Dendritic cell treated with granulocyte-macrophage colony-stimulating factor and Interleukin-4, amounts not matched to agents 40 ng/mL and 50 ng/mL, for 4 days (primary cell): ENCODE measurements around the gene PSPN.
"Not testable (repeated sequence)": the region's sequence is repeated elsewhere in the genome, so short reads cannot be mapped to it uniquely, and the experiment has no call there.

Experiments
- H3K27ac Mint-ChIP-seq: one replicate; pipeline ENCODE4 v1.8.0; 2022; ENCODE audit warnings: mild to moderate bottlenecking, mixed read lengths
- H3K27me3 Mint-ChIP-seq: one replicate; pipeline ENCODE4 v1.8.0; 2022; ENCODE audit warnings: mild to moderate bottlenecking, mixed read lengths
- H3K36me3 Mint-ChIP-seq: one replicate; pipeline ENCODE4 v1.8.0; 2022; ENCODE audit warnings: low read depth, mixed read lengths
- H3K4me1 Mint-ChIP-seq: one replicate; pipeline ENCODE4 v1.8.0; 2022; ENCODE audit warnings: low read depth, mixed read lengths
- H3K4me3 Mint-ChIP-seq: one replicate; pipeline ENCODE4 v1.8.0; 2022; ENCODE audit warnings: mild to moderate bottlenecking, moderate library complexity, mixed read lengths
- H3K9me3 Mint-ChIP-seq: one replicate; pipeline ENCODE4 v1.8.0; 2022; ENCODE audit warnings: mixed read lengths
- intact Hi-C: fragments of 100-400 bp; cut with micrococcal nuclease; formaldehyde crosslinking; loops from one replicate; pipeline ENCODE4 v1.15.0; 2022

The PSPN gene

DNA sequence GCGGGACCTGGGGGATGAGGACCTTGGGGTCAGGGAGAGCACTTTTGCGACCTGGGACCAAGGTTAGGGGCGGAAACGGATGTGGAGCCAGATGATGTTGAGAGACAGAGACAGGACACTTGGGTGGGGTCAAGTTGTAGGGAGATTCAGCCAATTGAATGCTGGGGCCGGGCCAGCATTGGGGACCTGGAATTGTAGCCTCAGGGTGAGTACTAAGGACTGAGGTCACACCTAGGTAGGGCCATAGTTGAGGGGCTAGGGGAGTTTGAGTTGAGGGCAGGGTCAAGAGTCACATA, 2.0 kb downstream of the PSPN start:
- H3K27ac Mint-ChIP-seq: peak overlapping the region; percentile 97
- intact Hi-C loops: loop anchor here (1.0 to 5.0 kb wide), 2 partner anchors 20 to 49 kb away; partner anchors contain the start of genes GTF2F1 and KHSRP
- H3K36me3 Mint-ChIP-seq: peaks cover 58% of the 10 kb centered on the region
- H3K4me3 Mint-ChIP-seq: peak overlapping the region; percentile 95
- H3K9me3 Mint-ChIP-seq: no peaks in the 10 kb centered on the region
- H3K4me1 Mint-ChIP-seq: peaks cover 23% of the 10 kb centered on the region
- H3K27me3 Mint-ChIP-seq: no peaks in the 10 kb centered on the region

- no peaks in the 10 kb centered on the region for H3K9me3 Mint-ChIP-seq
- no peaks in the 10 kb centered on the region for H3K27me3 Mint-ChIP-seq
- peak overlapping the region; percentile 97 for H3K27ac Mint-ChIP-seq
- peak overlapping the region; percentile 95 for H3K4me3 Mint-ChIP-seq
- peaks cover 23% of the 10 kb centered on the region for H3K4me1 Mint-ChIP-seq
- peaks cover 58% of the 10 kb centered on the region for H3K36me3 Mint-ChIP-seq
- intact Hi-C loops: loop anchor here (1.0 to 5.0 kb wide), 2 partner anchors 20 to 49 kb away; partner anchors contain the start of genes GTF2F1 and KHSRP
Measured at GRCh38 chr19:6373096-6373812, 2.5 kb downstream of the PSPN start.

DNA sequence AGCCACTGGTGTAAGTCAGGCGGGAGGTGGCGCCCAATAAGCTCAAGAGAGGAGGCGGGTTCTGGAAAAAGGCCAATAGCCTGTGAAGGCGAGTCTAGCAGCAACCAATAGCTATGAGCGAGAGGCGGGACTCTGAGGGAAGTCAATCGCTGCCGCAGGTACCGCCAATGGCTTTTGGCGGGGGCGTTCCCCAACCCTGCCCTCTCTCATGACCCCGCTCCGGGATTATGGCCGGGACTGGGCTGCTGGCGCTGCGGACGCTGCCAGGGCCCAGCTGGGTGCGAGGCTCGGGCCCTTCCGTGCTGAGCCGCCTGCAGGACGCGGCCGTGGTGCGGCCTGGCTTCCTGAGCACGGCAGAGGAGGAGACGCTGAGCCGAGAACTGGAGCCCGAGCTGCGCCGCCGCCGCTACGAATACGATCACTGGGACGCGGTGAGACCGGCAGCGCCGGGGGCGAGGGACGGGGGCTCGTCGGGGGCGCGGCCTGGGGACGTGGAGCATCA, 3.1 kb downstream of the PSPN start, which contains the start of gene ALKBH7:
TSS of gene ALKBH7 (plus strand) at position 201 of the 502 bp plus-strand sequence. CDS start at position 228, 27 bp downstream.
- no peaks in the 10 kb centered on the region for H3K9me3 Mint-ChIP-seq
- H3K27me3 Mint-ChIP-seq: no peaks in the 10 kb centered on the region
- H3K27ac Mint-ChIP-seq: peak within 1 kb of the TSS; percentile 97
- H3K36me3 Mint-ChIP-seq: peaks cover 62% of the 10 kb centered on the region
- intact Hi-C loops: loop anchor here (1.0 to 5.0 kb wide), 3 partner anchors 11 to 50 kb away; partner anchors contain the start of genes CLPP, GTF2F1 and KHSRP
- H3K4me1 Mint-ChIP-seq: peaks cover 23% of the 10 kb centered on the region
- peak within 1 kb of the TSS; percentile 95 for H3K4me3 Mint-ChIP-seq

GRCh38 chr19:6364353-6364752, 11.4 kb downstream of the PSPN start:
- intact Hi-C loops: no loop called here
- H3K36me3 Mint-ChIP-seq: peaks cover 68% of the 10 kb centered on the region
- no peaks in the 10 kb centered on the region for H3K9me3 Mint-ChIP-seq
- H3K4me1 Mint-ChIP-seq: peaks cover 12% of the 10 kb centered on the region
- no peaks in the 10 kb centered on the region for H3K27me3 Mint-ChIP-seq
- no peak overlapping the region for H3K27ac Mint-ChIP-seq
- no peak overlapping the region for H3K4me3 Mint-ChIP-seq

- intact Hi-C loops: no loop called here
- Mint-ChIP-seq H3K4me1 (peaks cover 10% of the 10 kb centered on the region), H3K27ac (peak overlapping the region; percentile 78), H3K27me3 (no peaks in the 10 kb centered on the region), H3K4me3 (peak overlapping the region; percentile 89), H3K9me3 (no peaks in the 10 kb centered on the region), H3K36me3 (peaks cover 48% of the 10 kb centered on the region)
Measured at GRCh38 chr19:6362351-6362801, 13.4 kb downstream of the PSPN start.

GRCh38 chr19:6362027-6362350, 13.7 kb downstream of the PSPN start:
- H3K36me3 Mint-ChIP-seq: peaks cover 44% of the 10 kb centered on the region
- H3K4me3 Mint-ChIP-seq: peak overlapping the region; percentile 89
- no peaks in the 10 kb centered on the region for H3K9me3 Mint-ChIP-seq
- H3K27ac Mint-ChIP-seq: peak overlapping the region; percentile 78
- intact Hi-C loops: no loop called here
- H3K4me1 Mint-ChIP-seq: peaks cover 10% of the 10 kb centered on the region
- H3K27me3 Mint-ChIP-seq: no peaks in the 10 kb centered on the region

GRCh38 chr19:6360857-6361216, 14.9 kb downstream of the PSPN start:
- not testable (repeated sequence) for H3K9me3 Mint-ChIP-seq, H3K27me3 Mint-ChIP-seq, H3K4me3 Mint-ChIP-seq
- Mint-ChIP-seq H3K4me1 (peaks cover 10% of the 10 kb centered on the region), H3K27ac (peak overlapping the region; percentile 78), H3K36me3 (peaks cover 33% of the 10 kb centered on the region)
- intact Hi-C loops: loop anchor here (1.0 kb wide), 1 partner anchor 11 kb away; the partner anchor contains the start of gene ALKBH7

DNA sequence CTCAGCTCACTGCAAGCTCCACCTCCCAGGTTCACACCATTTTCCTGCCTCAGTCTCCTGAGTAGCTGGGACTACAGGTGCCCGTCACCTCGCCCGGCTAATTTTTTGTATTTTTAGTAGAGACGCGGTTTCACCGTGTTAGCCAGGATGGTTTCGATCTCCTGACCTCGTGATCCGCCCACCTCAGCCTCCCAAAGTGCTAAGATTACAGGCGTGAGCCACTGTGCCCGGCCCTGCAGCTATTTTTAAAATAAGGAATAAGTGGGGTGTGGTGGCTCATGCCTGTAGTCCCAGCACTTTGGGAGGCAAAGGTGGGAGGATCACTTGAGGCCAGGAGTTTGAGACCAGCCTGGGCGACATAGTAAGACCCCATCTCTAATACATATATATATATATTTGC, 15.3 kb downstream of the PSPN start:
- H3K4me3 Mint-ChIP-seq, intact Hi-C loops, H3K27ac Mint-ChIP-seq, H3K27me3 Mint-ChIP-seq, H3K9me3 Mint-ChIP-seq: not testable (repeated sequence)
- H3K4me1 Mint-ChIP-seq: peaks cover 10% of the 10 kb centered on the region
- H3K36me3 Mint-ChIP-seq: peaks cover 29% of the 10 kb centered on the region

DNA sequence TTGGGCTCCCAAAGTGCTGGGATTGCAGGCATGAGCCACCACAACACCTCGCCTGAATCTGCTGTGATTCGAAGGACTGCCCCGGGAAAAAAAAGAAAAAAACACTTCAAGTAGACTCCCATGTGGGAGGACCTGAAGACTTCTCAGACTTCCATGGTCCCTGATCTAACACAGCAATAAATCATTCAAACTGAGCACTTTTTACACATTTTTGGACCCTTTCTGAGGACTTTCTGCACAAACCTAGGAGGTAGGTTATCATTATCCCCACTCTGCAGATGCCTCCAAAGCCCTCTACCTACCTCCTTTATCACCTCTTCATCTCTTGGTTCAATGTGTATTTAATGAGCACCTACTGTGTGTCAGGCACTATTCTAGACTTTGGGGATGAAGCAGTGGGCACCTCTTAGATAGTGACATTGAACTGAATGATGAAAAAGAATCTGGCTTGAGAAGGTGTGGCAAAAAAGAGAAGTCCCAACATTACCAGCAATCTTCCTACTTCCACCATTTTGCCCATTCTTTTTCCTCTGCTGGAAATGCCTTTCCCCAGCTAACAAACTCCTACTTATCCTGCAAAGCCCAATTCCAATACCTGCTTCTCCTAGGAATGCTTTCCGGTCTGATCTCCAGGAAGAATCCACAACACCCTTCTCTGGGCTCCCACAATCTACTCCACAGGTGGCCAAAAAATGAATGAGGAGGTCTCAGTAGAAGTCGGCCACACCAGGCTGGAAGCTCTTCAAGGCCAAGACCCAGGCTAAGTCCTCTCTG, 16.0 kb downstream of the PSPN start:
- Mint-ChIP-seq H3K9me3 (no peaks in the 10 kb centered on the region), H3K4me3 (no peak overlapping the region), H3K36me3 (peaks cover 22% of the 10 kb centered on the region), H3K4me1 (peaks cover 10% of the 10 kb centered on the region), H3K27me3 (no peaks in the 10 kb centered on the region), H3K27ac (no peak overlapping the region)
- intact Hi-C loops: no loop called here

- Mint-ChIP-seq H3K4me3 (no peak overlapping the region), H3K27me3 (no peaks in the 10 kb centered on the region), H3K27ac (no peak overlapping the region), H3K4me1 (peaks cover 10% of the 10 kb centered on the region), H3K9me3 (no peaks in the 10 kb centered on the region), H3K36me3 (peaks cover 12% of the 10 kb centered on the region)
- intact Hi-C loops: no loop called here
Measured at GRCh38 chr19:6358003-6358402, 17.7 kb downstream of the PSPN start.

DNA sequence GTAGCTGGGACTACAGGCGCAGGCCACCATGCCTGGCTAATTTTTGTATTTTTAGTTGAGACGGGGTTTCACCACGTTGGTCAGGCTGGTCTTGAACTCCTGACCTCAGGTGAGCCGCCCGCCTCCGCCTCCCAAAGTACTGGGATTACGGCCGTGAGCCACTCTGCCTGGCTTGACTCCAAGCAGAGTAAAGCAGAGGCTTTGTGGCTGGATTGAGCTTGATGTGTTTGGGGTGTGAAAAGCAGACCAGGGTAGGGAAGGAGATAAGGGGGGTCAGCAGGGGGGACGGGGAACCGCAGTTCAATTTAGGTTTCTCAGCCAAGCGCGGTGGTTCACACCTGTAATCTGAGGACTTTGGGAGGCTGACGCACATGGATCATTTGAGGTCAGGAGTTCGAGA, 18.6 kb downstream of the PSPN start:
- Mint-ChIP-seq H3K9me3 (no peaks in the 10 kb centered on the region), H3K4me3 (no peak overlapping the region), H3K27ac (no peak overlapping the region), H3K4me1 (peaks cover 3% of the 10 kb centered on the region), H3K27me3 (no peaks in the 10 kb centered on the region), H3K36me3 (peaks cover 6% of the 10 kb centered on the region)
- intact Hi-C loops: no loop called here

DNA sequence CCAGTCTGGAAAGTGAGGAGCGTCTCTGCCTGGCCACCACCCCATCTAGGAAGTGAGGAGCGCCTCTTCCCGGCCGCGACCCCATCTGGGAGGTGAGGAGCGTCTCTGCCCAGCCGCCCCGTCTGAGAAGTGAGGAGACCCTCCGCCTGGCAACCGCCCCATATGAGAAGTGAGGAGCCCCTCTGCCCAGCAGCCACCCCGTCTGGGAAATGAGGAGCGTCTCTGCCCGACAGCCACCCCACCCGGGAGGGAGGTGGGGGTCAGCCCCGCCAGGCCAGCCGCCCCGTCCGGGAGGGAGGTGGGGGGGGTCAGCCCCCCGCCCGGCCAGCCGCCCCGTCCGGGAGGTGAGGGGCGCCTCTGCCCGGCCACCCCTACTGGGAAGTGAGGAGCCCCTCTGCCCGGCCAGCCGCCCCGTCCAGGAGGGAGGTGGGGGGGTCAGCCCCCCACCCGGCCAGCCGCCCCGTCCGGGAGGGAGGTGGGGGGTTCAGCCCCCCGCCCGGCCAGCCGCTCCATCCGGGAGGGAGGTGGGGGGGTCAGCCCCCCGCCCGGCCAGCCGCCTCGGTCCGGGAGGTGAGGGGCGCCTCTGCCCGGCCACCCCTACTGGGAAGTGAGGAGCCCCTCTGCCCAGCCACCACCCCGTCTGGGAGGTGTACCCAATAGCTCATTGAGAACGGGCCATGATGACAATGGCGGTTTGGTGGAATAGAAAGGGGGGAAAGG, 20.3 kb downstream of the PSPN start:
- H3K4me1 Mint-ChIP-seq, intact Hi-C loops, H3K4me3 Mint-ChIP-seq, H3K9me3 Mint-ChIP-seq, H3K27me3 Mint-ChIP-seq, H3K36me3 Mint-ChIP-seq, H3K27ac Mint-ChIP-seq: not testable (repeated sequence)

- Mint-ChIP-seq H3K36me3 (no peaks in the 10 kb centered on the region), H3K27me3 (no peaks in the 10 kb centered on the region), H3K27ac (no peak overlapping the region), H3K4me3 (no peak overlapping the region), H3K9me3 (no peaks in the 10 kb centered on the region), H3K4me1 (peaks cover 1% of the 10 kb centered on the region)
- intact Hi-C loops: loop anchor here (5.0 kb wide), 1 partner anchor 187 kb away; no protein-coding TSS in a partner anchor
Measured at GRCh38 chr19:6354098-6354674, 21.5 kb downstream of the PSPN start.
